Measurements from ENCODE around the gene DLGAP3. TPM values are rescaled to one million over a fixed set of nuclear protein-coding genes. Genes with fewer than 3 reads are reported as not detected.
A peak's percentile ranks its signal among the peaks of the same experiment; 100 is the strongest.

Gene DLGAP3
- total and polyA plus RNA-seq, 2 of the 13 experiments (the other 11 are each of a cell fraction or from before 2014, with no cell fraction given): 0.03 to 0.04 TPM

DNA sequence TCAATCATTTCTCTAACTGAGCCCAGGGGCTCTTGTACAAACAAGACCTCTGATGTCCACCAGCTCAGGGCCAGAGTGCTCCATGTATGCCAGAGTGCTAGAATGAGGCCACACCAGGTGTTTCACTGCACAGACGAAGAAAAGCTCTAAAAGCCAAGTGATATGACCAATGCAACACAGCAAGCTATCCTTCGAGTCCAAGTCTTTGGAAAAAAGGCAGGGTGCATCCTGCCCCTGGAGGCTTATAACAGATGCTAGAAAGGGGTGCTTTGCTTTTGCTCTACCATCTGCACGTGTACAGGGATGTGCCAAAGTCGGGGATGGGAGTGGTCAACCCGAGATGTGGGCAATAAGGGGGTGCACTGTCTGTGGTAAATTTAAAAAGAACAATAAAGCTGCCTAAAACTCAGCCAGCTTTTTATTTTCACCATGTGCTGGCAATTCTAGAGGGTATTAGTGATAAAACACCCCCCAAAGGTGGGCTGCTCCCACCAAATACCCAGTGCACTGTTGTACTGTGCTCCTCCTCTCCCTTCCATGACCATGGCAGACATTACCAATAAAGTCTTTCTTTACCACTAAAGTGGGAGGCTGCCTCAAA lies 102.0 kb downstream of the DLGAP3 start:
- intact Hi-C loops (cut with micrococcal nuclease; ENCODE audit: unreplicated experiment): no loop called here
- Histone ChIP-seq H3K4me2 (ENCODE audit: low read depth, low read length) (no peak overlapping the region), H3K36me3 (replicated peaks in 1 of 2; ENCODE audit: control insufficient read depth in 1 of 2, insufficient read depth in 2 of 2, low read length in 2 of 2) (no peaks in the 10 kb centered on the region), H2AFZ (ENCODE audit: low read length) (no peak overlapping the region), H3K9me3 (ENCODE audit: low read length) (no peaks in the 10 kb centered on the region), H3K79me2 (ENCODE audit: insufficient read depth, low read length) (no peaks in the 10 kb centered on the region), H3K4me3 (replicated peaks in 1 of 3; ENCODE audit: insufficient read depth in 1 of 3, low read depth in 2 of 3, low read length in 3 of 3) (no peak overlapping the region), H3K4me1 (ENCODE audit: insufficient read depth, low read length) (peaks cover 31% of the 10 kb centered on the region), H3K27me3 (ENCODE audit: control insufficient read depth in 1 of 2, insufficient read depth in 2 of 2, low read length in 2 of 2) (no peaks in the 10 kb centered on the region; a peak in 2 of 5 replicates), H3K9ac (ENCODE audit: insufficient read depth, low read depth, low read length) (no peak overlapping the region), H3K27ac (ENCODE audit: extremely low read length, insufficient read depth, low read length) (no peak overlapping the region), H4K20me1 (ENCODE audit: insufficient read depth, low read length) (no peaks in the 10 kb centered on the region)
- FAIRE-seq: no peak
- POLR2A ChIA-PET: no interaction called here
- ATAC-seq: no peak
- in situ Hi-C loops (cut with HindIII; ENCODE audit: extremely low pct_ligation_motif_present, low pct_unique_long_range_greater_than_20kb): no loop called here
- CTCF ChIA-PET (ENCODE audit: low intra/inter-chr PET ratio, low total read pairs): no interaction called here
- no TSS peak for BruUV-seq (replicated peaks)
- peak; percentile 18 for DNase-seq (ENCODE audit: low spot score)
- TF ChIP-seq TP53 (CRISPR knock-in tag; conservative IDR thresholded peaks at IDR 0.05): no peak
- TF ChIP-seq RARG (CRISPR knock-in tag; IDR thresholded peaks at IDR 0.05; ENCODE audit: low read depth): no peak
- no peak for TF ChIP-seq ZNF788 (CRISPR knock-in tag; IDR thresholded peaks at IDR 0.05; ENCODE audit: borderline replicate concordance)
- TF ChIP-seq SALL2 (CRISPR knock-in tag; IDR thresholded peaks at IDR 0.05): no peak
- TF ChIP-seq WIZ (CRISPR knock-in tag; IDR thresholded peaks at IDR 0.05): no peak
- TF ChIP-seq, protein P1, sequence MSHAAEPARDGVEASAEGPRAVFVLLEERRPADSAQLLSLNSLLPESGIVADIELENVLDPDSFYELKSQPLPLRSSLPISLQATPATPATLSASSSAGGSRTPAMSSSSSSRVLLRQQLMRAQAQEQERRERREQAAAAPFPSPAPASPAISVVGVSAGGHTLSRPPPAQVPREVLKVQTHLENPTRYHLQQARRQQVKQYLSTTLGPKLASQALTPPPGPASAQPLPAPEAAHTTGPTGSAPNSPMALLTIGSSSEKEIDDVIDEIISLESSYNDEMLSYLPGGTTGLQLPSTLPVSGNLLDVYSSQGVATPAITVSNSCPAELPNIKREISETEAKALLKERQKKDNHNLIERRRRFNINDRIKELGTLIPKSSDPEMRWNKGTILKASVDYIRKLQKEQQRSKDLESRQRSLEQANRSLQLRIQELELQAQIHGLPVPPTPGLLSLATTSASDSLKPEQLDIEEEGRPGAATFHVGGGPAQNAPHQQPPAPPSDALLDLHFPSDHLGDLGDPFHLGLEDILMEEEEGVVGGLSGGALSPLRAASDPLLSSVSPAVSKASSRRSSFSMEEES (CRISPR knock-in tag; IDR thresholded peaks at IDR 0.05): no peak
- TF ChIP-seq AGO1 (IDR thresholded peaks at IDR 0.05; ENCODE audit: low read depth, low read length, poor library complexity, severe bottlenecking): no peak
- no peak for TF ChIP-seq CHCHD3 (CRISPR knock-in tag; IDR thresholded peaks at IDR 0.05)
- TF ChIP-seq FOXC1 (CRISPR knock-in tag; IDR thresholded peaks at IDR 0.05; ENCODE audit: borderline replicate concordance): no peak
- TF ChIP-seq, protein P2, sequence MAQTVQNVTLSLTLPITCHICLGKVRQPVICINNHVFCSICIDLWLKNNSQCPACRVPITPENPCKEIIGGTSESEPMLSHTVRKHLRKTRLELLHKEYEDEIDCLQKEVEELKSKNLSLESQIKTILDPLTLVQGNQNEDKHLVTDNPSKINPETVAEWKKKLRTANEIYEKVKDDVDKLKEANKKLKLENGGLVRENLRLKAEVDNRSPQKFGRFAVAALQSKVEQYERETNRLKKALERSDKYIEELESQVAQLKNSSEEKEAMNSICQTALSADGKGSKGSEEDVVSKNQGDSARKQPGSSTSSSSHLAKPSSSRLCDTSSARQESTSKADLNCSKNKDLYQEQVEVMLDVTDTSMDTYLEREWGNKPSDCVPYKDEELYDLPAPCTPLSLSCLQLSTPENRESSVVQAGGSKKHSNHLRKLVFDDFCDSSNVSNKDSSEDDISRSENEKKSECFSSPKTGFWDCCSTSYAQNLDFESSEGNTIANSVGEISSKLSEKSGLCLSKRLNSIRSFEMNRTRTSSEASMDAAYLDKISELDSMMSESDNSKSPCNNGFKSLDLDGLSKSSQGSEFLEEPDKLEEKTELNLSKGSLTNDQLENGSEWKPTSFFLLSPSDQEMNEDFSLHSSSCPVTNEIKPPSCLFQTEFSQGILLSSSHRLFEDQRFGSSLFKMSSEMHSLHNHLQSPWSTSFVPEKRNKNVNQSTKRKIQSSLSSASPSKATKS (CRISPR knock-in tag; IDR thresholded peaks at IDR 0.05): no peak
- no peak for TF ChIP-seq NFKBIZ (CRISPR knock-in tag; IDR thresholded peaks at IDR 0.05)
- TF ChIP-seq, protein P3, sequence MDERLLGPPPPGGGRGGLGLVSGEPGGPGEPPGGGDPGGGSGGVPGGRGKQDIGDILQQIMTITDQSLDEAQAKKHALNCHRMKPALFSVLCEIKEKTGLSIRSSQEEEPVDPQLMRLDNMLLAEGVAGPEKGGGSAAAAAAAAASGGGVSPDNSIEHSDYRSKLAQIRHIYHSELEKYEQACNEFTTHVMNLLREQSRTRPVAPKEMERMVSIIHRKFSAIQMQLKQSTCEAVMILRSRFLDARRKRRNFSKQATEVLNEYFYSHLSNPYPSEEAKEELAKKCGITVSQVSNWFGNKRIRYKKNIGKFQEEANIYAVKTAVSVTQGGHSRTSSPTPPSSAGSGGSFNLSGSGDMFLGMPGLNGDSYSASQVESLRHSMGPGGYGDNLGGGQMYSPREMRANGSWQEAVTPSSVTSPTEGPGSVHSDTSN (CRISPR knock-in tag; IDR thresholded peaks at IDR 0.05): no peak
- TF ChIP-seq ZFAT (CRISPR knock-in tag; conservative IDR thresholded peaks at IDR 0.05): no peak
- TF ChIP-seq, protein P4, sequence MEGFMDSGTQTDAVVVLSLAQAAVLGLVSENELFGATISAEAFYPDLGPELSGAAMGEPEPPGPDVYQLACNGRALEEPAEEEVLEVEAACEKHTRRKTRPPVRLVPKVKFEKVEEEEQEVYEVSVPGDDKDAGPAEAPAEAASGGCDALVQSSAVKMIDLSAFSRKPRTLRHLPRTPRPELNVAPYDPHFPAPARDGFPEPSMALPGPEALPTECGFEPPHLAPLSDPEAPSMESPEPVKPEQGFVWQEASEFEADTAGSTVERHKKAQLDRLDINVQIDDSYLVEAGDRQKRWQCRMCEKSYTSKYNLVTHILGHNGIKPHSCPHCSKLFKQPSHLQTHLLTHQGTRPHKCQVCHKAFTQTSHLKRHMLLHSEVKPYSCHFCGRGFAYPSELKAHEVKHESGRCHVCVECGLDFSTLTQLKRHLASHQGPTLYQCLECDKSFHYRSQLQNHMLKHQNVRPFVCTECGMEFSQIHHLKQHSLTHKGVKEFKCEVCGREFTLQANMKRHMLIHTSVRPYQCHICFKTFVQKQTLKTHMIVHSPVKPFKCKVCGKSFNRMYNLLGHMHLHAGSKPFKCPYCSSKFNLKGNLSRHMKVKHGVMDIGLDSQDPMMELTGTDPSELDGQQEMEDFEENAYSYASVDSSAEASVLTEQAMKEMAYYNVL (CRISPR knock-in tag; IDR thresholded peaks at IDR 0.05; ENCODE audit: borderline replicate concordance): no peak
- TF ChIP-seq ZFP37 (CRISPR knock-in tag; IDR thresholded peaks at IDR 0.05; ENCODE audit: borderline replicate concordance): no peak
- TF ChIP-seq, protein P5, sequence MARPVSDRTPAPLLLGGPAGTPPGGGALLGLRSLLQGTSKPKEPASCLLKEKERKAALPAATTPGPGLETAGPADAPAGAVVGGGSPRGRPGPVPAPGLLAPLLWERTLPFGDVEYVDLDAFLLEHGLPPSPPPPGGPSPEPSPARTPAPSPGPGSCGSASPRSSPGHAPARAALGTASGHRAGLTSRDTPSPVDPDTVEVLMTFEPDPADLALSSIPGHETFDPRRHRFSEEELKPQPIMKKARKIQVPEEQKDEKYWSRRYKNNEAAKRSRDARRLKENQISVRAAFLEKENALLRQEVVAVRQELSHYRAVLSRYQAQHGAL (CRISPR knock-in tag; IDR thresholded peaks at IDR 0.05; ENCODE audit: not compliant biosample characterization): no peak
- TF ChIP-seq EZH2 (conservative IDR thresholded peaks at IDR 0.05; ENCODE audit: low read depth, low read length): no peak
- no peak for TF ChIP-seq TCF7 (IDR thresholded peaks at IDR 0.05; ENCODE audit: low read depth)
- WGBS (ENCODE audit: low lambda C conversion rate): 7% methylated on average over 5 of the region's 5 CpGs

Data from HepG2 (cell line).